ENCODE measurements around the gene ASCL1. TPM values are rescaled to one million over a fixed set of nuclear protein-coding genes. Genes with fewer than 3 reads are reported as not detected.

Gene ASCL1
- not detected in 3 replicates for total RNA-seq
- long read RNA-seq: 0 reads

GRCh38 chr12:102957339-102958050 is at the start of gene ASCL1:
Gene ASCL1, plus strand, starts transcription at chr12:102957674. Its CDS starts 571 bp downstream, at chr12:102958245.
- Mint-ChIP-seq H3K4me3 (ENCODE audit: unreplicated experiment) (peak within 1 kb of the TSS; percentile 82), H3K27me3 (ENCODE audit: low read depth) (peaks cover 84% of the 10 kb centered on the region)
- no peak for DNase-seq (ENCODE audit: low spot score)

GRCh38 chr12:102907918-102908317 is 49.6 kb upstream of the ASCL1 start:
- Mint-ChIP-seq H3K27ac (ENCODE audit: unreplicated experiment) (no peak overlapping the region), H3K4me1 (ENCODE audit: low read depth) (no peaks in the 10 kb centered on the region), H3K4me3 (ENCODE audit: unreplicated experiment) (no peak overlapping the region), H3K36me3 (ENCODE audit: low read depth) (no peaks in the 10 kb centered on the region), H3K9me3 (ENCODE audit: low read depth) (no peaks in the 10 kb centered on the region), H3K27me3 (ENCODE audit: low read depth) (peaks cover 3% of the 10 kb centered on the region)
- no peak for DNase-seq (ENCODE audit: low spot score)
- TF ChIP-seq CTCF (IDR thresholded peaks at IDR 0.05): no peak

More at GRCh38 chr12:102957339-102958050, at the start of gene ASCL1:
- no peak within 1 kb of the TSS for H3K27ac Mint-ChIP-seq (ENCODE audit: unreplicated experiment)
- H3K36me3 Mint-ChIP-seq (ENCODE audit: low read depth): peaks cover 2% of the 10 kb centered on the region
- TF ChIP-seq CTCF (IDR thresholded peaks at IDR 0.05): no peak
- peaks cover 25% of the 10 kb centered on the region for H3K4me1 Mint-ChIP-seq (ENCODE audit: low read depth)
- H3K9me3 Mint-ChIP-seq (ENCODE audit: low read depth): no peaks in the 10 kb centered on the region

GRCh38 chr12:102910137-102910536 is 47.3 kb upstream of the ASCL1 start:
- H3K36me3 Mint-ChIP-seq (ENCODE audit: low read depth): no peaks in the 10 kb centered on the region
- no peak overlapping the region for H3K27ac Mint-ChIP-seq (ENCODE audit: unreplicated experiment)
- H3K4me1 Mint-ChIP-seq (ENCODE audit: low read depth): no peaks in the 10 kb centered on the region
- peaks cover 10% of the 10 kb centered on the region for H3K27me3 Mint-ChIP-seq (ENCODE audit: low read depth)
- no peak for TF ChIP-seq CTCF (IDR thresholded peaks at IDR 0.05)
- no peaks in the 10 kb centered on the region for H3K9me3 Mint-ChIP-seq (ENCODE audit: low read depth)
- no peak for DNase-seq (ENCODE audit: low spot score)
- no peak overlapping the region for H3K4me3 Mint-ChIP-seq (ENCODE audit: unreplicated experiment)

- Mint-ChIP-seq H3K27me3 (ENCODE audit: low read depth) (peaks cover 10% of the 10 kb centered on the region), H3K36me3 (ENCODE audit: low read depth) (no peaks in the 10 kb centered on the region), H3K27ac (ENCODE audit: unreplicated experiment) (no peak overlapping the region), H3K9me3 (ENCODE audit: low read depth) (no peaks in the 10 kb centered on the region), H3K4me3 (ENCODE audit: unreplicated experiment) (no peak overlapping the region), H3K4me1 (ENCODE audit: low read depth) (no peaks in the 10 kb centered on the region)
- no peak for TF ChIP-seq CTCF (IDR thresholded peaks at IDR 0.05)
- no peak for DNase-seq (ENCODE audit: low spot score)
Observed at GRCh38 chr12:102910792-102911191, 46.7 kb upstream of the ASCL1 start.

GRCh38 chr12:102911320-102911719 is 46.2 kb upstream of the ASCL1 start:
- DNase-seq (ENCODE audit: low spot score): no peak
- no peak overlapping the region for H3K4me3 Mint-ChIP-seq (ENCODE audit: unreplicated experiment)
- H3K36me3 Mint-ChIP-seq (ENCODE audit: low read depth): no peaks in the 10 kb centered on the region
- H3K4me1 Mint-ChIP-seq (ENCODE audit: low read depth): no peaks in the 10 kb centered on the region
- H3K27ac Mint-ChIP-seq (ENCODE audit: unreplicated experiment): no peak overlapping the region
- no peaks in the 10 kb centered on the region for H3K9me3 Mint-ChIP-seq (ENCODE audit: low read depth)
- no peak for TF ChIP-seq CTCF (IDR thresholded peaks at IDR 0.05)
- peaks cover 12% of the 10 kb centered on the region for H3K27me3 Mint-ChIP-seq (ENCODE audit: low read depth)
